HUES6 (cell line): ENCODE results near the gene CEMIP2.
A peak's percentile ranks its signal among the peaks of the same experiment; 100 is the strongest.

Experiments
- H3K27ac ChIP-seq: 2 replicates; pipeline ENCODE4 v1.7.0; 2013; ENCODE audit warnings: low read depth, mild to moderate bottlenecking, low read length, inconsistent platforms
- H3K27me3 ChIP-seq: 2 replicates; pipeline ENCODE4 v1.6.1; 2013; ENCODE audit warnings: low read length; ENCODE audit not compliant: control insufficient read depth, insufficient read depth
- H3K36me3 ChIP-seq: 2 replicates; pipeline ENCODE4 v1.6.1; 2013; ENCODE audit warnings: low read length; ENCODE audit not compliant: control insufficient read depth, insufficient read depth
- H3K4me1 ChIP-seq: 2 replicates; pipeline ENCODE4 v1.6.1; 2013; ENCODE audit warnings: low read length; ENCODE audit not compliant: control insufficient read depth, insufficient read depth
- H3K4me3 ChIP-seq: 2 replicates; pipeline ENCODE4 v1.5.1; 2013; ENCODE audit warnings: low read depth, low read length
- H3K9ac ChIP-seq: one replicate; pipeline ENCODE4 v1.6.1; 2013; ENCODE audit warnings: mild to moderate bottlenecking, low read length
- H3K9me3 ChIP-seq: 2 replicates; pipeline ENCODE4 v1.6.1; 2013; ENCODE audit warnings: low read depth, low read length; ENCODE audit not compliant: control insufficient read depth, insufficient read depth

The CEMIP2 gene

DNA sequence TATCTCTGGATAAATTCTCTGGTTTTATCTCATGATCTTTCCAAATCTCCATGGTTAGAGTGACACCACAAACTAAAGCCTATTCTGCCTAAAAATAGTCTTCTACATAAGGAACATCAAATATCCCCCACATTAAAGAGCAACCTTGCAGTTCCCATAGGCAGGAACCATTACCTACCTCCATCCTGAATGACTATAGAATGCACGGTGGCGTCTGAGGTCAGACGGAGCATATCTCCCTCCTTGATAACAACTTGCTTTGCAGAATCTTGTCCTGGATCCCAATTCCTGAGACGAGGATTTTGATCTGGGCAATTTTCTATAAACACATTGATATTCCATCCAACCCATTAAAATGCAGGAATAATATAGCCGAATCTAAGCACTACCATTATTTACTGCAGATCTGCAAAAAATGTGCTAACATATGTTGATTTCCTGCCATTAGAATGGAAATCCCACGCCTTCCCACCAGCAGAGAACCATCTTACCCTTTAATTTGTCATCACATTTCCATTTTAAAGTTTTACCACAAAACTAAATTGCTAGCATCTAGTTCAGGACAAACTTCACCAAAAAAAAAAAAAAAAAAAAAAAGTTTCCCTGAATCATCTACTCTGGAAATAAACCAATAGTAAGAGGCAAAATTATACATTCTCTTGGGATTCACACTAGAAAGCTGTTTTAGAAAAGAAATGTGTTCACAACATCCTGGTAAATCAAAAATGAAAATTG is 22.1 kb downstream of the CEMIP2 start:
- H3K4me1 ChIP-seq = peaks cover 41% of the 10 kb centered on the region
- H3K27ac ChIP-seq = peak overlapping the region; percentile 42
- H3K36me3 ChIP-seq = peaks cover 62% of the 10 kb centered on the region
- no peak overlapping the region for H3K4me3 ChIP-seq
- H3K9ac ChIP-seq = no peak overlapping the region
- H3K27me3 ChIP-seq = no peaks in the 10 kb centered on the region
- H3K9me3 ChIP-seq = no peaks in the 10 kb centered on the region

DNA sequence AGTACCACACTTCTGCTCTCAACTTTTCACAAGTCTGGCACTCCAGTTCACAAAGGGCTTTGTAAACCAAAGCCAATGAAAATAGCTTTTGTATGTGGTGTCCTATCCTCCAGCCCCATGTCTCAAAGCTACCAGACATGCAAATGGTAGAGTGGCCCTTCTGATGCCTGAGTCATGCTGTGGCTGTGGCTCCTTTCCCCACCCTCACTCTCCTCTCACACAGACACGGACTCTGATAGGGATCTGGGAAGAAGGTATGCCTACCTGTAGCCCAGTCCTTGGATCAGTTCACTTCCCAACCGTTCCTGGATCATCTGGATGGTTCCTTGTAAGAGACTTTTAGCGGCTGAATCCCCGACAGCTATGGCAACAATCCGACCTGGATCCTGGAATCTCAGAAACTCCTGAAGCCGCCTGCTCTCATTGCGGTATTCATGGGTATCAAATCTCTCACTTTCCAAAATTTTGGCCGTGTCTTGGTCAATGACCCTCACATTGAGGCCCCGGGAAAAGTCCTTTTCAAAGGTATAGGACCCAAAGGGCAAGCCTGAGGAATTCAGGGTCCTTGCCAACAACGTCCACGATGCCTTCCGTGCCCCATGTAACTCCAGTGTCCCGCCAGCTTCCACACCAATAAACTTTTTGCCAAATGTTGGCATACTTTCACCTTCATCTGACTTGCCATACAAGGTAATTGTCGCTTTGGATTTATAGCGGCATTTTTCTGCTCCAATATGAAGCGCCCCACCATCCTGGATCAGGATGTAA is 23.4 kb downstream of the CEMIP2 start:
- Histone ChIP-seq H3K27ac (peak overlapping the region; percentile 42; the same call in 1 of the 2 replicates), H3K36me3 (peaks cover 64% of the 10 kb centered on the region)

DNA sequence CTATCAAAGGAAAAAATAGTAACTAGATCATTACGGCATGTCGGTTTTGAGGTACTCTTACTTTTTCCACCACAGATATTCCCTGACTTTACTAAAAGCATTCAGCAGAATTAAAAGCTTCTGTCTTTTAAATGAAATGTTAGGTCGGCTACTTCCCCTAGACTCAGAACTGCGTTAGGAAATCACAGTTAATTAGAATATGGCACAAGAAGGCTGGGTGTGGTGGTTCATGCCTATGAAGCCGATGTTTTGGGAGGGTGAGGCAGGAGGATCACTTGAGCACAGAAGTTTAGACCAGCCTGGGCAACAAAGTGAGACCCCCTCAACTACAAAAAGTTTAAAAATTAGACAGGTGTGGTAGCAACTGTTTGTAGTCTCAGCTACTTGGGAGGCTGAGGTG is 24.4 kb downstream of the CEMIP2 start:
- Histone ChIP-seq H3K4me1 (peaks cover 40% of the 10 kb centered on the region), H3K27ac (peak overlapping the region; percentile 13; the same call in 1 of the 2 replicates)

More for the DNA sequence above, 23.4 kb downstream of the CEMIP2 start:
- Histone ChIP-seq H3K9ac (no peak overlapping the region), H3K4me3 (no peak overlapping the region), H3K27me3 (no peaks in the 10 kb centered on the region), H3K9me3 (no peaks in the 10 kb centered on the region), H3K4me1 (peaks cover 40% of the 10 kb centered on the region)

DNA sequence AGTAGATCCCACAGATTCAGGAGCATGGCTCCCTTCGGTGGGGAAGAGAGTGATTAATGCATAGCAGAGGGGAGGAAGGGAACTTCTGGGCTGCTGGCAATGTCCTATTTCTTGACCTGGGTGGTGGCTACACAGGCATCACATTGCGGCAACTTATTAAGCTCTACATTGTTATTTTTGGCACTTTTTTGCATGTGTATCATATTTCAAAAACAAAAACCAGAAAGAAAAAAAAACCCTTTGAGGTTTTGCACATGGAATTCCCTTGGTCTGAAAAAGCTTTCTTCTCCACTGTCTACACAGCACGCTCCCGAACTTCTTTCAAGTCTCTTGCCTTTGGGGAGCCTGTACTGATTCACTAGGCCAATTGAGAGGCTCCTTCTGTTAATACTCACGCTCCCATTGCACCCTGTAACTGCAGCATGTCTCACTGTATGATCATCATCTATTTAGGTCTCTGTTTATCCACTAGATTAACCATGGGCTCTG is 25.1 kb downstream of the CEMIP2 start:
- Histone ChIP-seq H3K9ac (no peak overlapping the region), H3K27me3 (no peaks in the 10 kb centered on the region), H3K27ac (no peak overlapping the region), H3K4me1 (peaks cover 40% of the 10 kb centered on the region), H3K4me3 (no peak overlapping the region), H3K36me3 (peaks cover 68% of the 10 kb centered on the region), H3K9me3 (no peaks in the 10 kb centered on the region)

More for the DNA sequence above, 24.4 kb downstream of the CEMIP2 start:
- Histone ChIP-seq H3K36me3 (peaks cover 69% of the 10 kb centered on the region), H3K4me3 (no peak overlapping the region), H3K9me3 (no peaks in the 10 kb centered on the region), H3K9ac (no peak overlapping the region), H3K27me3 (no peaks in the 10 kb centered on the region)

DNA sequence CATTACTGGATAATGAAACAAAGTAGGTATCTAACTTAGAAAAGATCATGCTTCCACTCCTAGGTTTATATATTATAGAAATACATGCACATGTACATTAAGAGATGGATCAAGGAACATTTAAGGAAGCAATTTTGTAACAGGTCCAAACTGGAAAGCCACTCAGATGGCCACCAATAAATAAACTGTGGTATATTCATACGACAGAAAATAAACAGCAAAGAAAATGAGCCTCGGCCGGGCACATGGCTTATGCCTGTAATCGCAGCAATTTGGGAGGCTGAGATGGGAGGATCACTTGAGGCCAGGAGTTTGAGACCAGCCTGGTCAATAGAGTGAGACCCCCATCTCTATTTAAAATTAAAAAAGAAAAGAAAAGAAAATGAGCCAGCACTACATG is 25.6 kb downstream of the CEMIP2 start:
- Histone ChIP-seq H3K36me3 (peaks cover 63% of the 10 kb centered on the region), H3K27me3 (no peaks in the 10 kb centered on the region), H3K4me3 (no peak overlapping the region), H3K9me3 (no peaks in the 10 kb centered on the region), H3K27ac (no peak overlapping the region), H3K9ac (no peak overlapping the region), H3K4me1 (peaks cover 40% of the 10 kb centered on the region)

DNA sequence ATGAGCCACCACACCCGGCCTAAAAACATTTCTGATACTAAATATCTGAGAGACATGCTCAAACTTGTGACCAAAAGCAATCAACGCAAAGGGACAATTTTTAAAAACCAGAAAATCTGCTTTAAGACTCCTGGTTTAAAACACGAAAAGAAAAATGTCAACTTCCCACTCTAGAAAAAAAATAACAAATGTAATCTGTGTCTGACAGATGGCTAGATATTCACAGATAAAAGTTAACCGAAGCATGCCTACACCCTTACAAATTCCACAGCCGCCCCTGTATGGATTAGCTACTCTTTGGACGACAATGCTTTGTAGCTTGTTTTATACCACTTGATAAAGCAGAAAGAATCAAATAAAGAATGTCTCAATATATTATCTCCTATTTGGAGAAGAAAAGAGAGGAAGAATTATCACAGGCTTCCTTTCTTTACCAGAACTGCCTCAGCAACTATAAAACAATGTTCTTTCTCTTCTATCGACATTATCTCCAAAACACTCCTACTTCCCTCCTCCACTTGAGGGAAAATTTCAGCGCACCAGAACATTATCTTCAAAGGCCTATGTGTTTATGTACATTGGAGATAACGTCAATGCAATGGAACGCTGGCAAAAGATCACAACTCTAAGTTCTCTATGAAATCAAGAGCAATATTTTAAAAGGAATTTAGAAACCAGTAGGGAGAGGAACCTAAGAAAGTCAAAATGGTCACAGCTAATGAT is 26.2 kb downstream of the CEMIP2 start:
- no peak overlapping the region for H3K27ac ChIP-seq
- H3K4me3 ChIP-seq = no peak overlapping the region
- H3K9me3 ChIP-seq = no peaks in the 10 kb centered on the region
- peaks cover 34% of the 10 kb centered on the region for H3K4me1 ChIP-seq
- H3K27me3 ChIP-seq = no peaks in the 10 kb centered on the region
- H3K9ac ChIP-seq = no peak overlapping the region
- H3K36me3 ChIP-seq = peaks cover 60% of the 10 kb centered on the region

DNA sequence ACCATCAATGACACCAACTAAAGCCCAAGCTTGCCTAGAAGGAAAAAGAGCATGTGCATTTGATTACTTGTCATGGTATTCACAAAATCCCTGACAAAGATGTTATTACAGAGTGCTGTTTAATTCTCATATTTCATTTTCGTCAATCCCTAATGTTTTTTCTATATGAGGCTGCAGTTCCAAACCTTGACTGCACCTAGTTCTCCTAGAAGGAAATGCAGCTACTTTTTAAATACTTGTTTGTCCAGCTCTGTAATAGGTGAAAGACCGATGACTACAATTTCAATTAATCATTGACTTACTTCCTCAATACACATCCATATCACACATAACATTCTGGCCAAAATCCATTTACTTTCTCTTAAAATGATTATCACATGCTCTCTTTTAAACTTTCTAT is 28.1 kb downstream of the CEMIP2 start:
- Histone ChIP-seq H3K27ac (no peak overlapping the region), H3K36me3 (peaks cover 63% of the 10 kb centered on the region), H3K4me1 (peaks cover 17% of the 10 kb centered on the region), H3K9ac (no peak overlapping the region), H3K27me3 (no peaks in the 10 kb centered on the region), H3K4me3 (no peak overlapping the region), H3K9me3 (no peaks in the 10 kb centered on the region)

DNA sequence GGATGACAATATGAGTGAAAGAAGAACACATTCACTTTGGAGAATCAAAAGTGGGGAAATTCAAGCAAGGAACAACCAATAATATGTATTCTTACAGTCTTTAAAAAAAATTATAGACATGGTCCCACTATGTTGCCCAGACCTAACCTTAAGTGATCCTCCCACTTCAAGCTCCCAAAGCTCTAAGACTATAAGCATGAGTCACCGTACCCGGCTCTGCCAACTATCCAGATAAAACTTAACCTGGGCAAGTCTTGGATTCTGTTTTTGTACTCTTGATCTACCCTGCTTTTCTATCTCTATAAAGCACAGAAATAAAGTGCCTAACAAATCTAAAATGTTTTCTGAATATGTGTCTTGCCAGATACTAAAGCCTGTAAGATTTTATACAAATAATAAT is 30.9 kb downstream of the CEMIP2 start:
- H3K9ac ChIP-seq = no peak overlapping the region
- H3K4me1 ChIP-seq = no peaks in the 10 kb centered on the region
- H3K27ac ChIP-seq = no peak overlapping the region
- no peaks in the 10 kb centered on the region for H3K27me3 ChIP-seq
- no peaks in the 10 kb centered on the region for H3K9me3 ChIP-seq
- no peak overlapping the region for H3K4me3 ChIP-seq
- H3K36me3 ChIP-seq = peaks cover 60% of the 10 kb centered on the region

DNA sequence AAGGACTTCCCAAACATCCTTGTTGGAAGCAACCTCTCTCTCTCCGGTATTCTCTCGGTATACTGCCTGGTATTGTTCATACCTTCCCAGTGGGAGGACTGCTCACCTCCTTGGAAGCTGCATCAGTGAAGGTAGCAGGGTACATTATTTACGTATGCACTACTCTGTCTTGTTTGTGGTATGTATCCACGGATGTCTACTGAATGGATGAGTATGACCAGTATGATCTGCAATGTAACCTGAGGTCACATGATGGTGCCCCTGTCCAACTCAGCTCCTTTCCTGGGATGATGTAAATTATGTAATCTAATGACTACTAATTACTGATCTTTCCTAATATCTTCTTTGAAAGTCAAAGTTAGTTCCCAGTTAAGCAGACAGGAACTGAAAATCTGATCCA is 32.1 kb downstream of the CEMIP2 start:
- Histone ChIP-seq H3K9ac (no peak overlapping the region), H3K27me3 (no peaks in the 10 kb centered on the region)

DNA sequence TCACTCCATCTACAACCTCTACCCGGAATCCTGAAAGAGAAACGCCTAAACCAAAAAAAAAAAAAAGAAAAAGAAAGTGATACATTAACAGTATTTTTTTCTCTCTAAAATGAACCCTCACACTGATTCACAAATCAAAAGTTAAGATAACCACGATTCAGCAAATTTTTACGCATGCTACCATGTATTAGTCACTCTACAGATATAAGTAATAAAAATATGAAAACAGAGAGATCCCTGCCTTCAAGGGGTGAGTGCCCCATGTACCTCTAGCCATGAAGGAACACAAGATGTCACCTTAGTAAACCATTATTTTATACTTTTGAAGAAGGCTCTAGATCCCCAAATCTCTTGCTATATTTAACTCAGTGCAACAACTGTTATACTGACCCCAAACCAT is 33.4 kb downstream of the CEMIP2 start:
- Histone ChIP-seq H3K36me3 (peaks cover 73% of the 10 kb centered on the region), H3K27me3 (no peaks in the 10 kb centered on the region), H3K9ac (no peak overlapping the region), H3K27ac (no peak overlapping the region), H3K9me3 (no peaks in the 10 kb centered on the region), H3K4me1 (no peaks in the 10 kb centered on the region), H3K4me3 (no peak overlapping the region)

More for the DNA sequence above, 32.1 kb downstream of the CEMIP2 start:
- Histone ChIP-seq H3K27ac (no peak overlapping the region), H3K9me3 (no peaks in the 10 kb centered on the region), H3K36me3 (peaks cover 66% of the 10 kb centered on the region), H3K4me1 (no peaks in the 10 kb centered on the region), H3K4me3 (no peak overlapping the region)
